Activated CD4-positive, alpha-beta T cell treated with anti-CD3 and anti-CD28 coated beads for 4 hours (primary cell): Measurements from ENCODE around the gene OR56B4.
"Not testable (repeated sequence)": the region's sequence is repeated elsewhere in the genome, so short reads cannot be mapped to it uniquely, and the experiment has no call there.

Source experiments
- DNase-seq, 2 donors: peaks; one replicate each; pipeline ENCODE4 v3.0.0-alpha.2; 2020

The OR56B4 gene

GRCh38 chr11:6107384-6107783 is at the start of gene OR56B4:
Gene OR56B4 (plus strand): TSS chr11:6107684. CDS start chr11:6107779, 95 bp downstream.
- DNase-seq, result not testable (repeated sequence)

- no peak for DNase-seq
Measured at GRCh38 chr11:6061475-6061874, 46.0 kb upstream of the OR56B4 start.

GRCh38 chr11:6062691-6063358 is 44.7 kb upstream of the OR56B4 start:
- DNase-seq, result no peak

GRCh38 chr11:6067502-6067901 is 40.0 kb upstream of the OR56B4 start:
- no peak for DNase-seq

- DNase-seq, result not testable (repeated sequence)
Measured at GRCh38 chr11:6076443-6076842, 31.0 kb upstream of the OR56B4 start.

- DNase-seq, result no peak
Measured at GRCh38 chr11:6077723-6078122, 29.8 kb upstream of the OR56B4 start.

GRCh38 chr11:6079463-6079862 is 28.0 kb upstream of the OR56B4 start:
- DNase-seq, result no peak

- no peak for DNase-seq
Measured at GRCh38 chr11:6083129-6083528, 24.4 kb upstream of the OR56B4 start.

- DNase-seq, result no peak
Measured at GRCh38 chr11:6084587-6084986, 22.9 kb upstream of the OR56B4 start.

GRCh38 chr11:6094186-6094585 is 13.3 kb upstream of the OR56B4 start:
- no peak for DNase-seq

GRCh38 chr11:6095798-6096197 is 11.7 kb upstream of the OR56B4 start:
- DNase-seq, result no peak

GRCh38 chr11:6096417-6096816 is 11.1 kb upstream of the OR56B4 start:
- no peak for DNase-seq

GRCh38 chr11:6099577-6099976 is 7.9 kb upstream of the OR56B4 start:
- no peak for DNase-seq

- no peak for DNase-seq
Measured at GRCh38 chr11:6110011-6110410, 2.5 kb downstream of the OR56B4 start.

- DNase-seq, result no peak
Measured at GRCh38 chr11:6111673-6112072, 4.2 kb downstream of the OR56B4 start.

GRCh38 chr11:6116638-6117037 is 9.2 kb downstream of the OR56B4 start:
- no peak for DNase-seq

GRCh38 chr11:6124245-6124644 is 16.8 kb downstream of the OR56B4 start:
- no peak for DNase-seq

- DNase-seq, result no peak
Measured at GRCh38 chr11:6127881-6128280, 20.4 kb downstream of the OR56B4 start.

- DNase-seq, result no peak
Measured at GRCh38 chr11:6129011-6129410, 21.5 kb downstream of the OR56B4 start.

GRCh38 chr11:6129635-6130034 is 22.2 kb downstream of the OR56B4 start:
- no peak for DNase-seq

- no peak for DNase-seq
Measured at GRCh38 chr11:6132431-6132830, 24.9 kb downstream of the OR56B4 start.

- DNase-seq, result not testable (repeated sequence)
Measured at GRCh38 chr11:6135936-6136335, 28.5 kb downstream of the OR56B4 start.

- DNase-seq, result no peak
Measured at GRCh38 chr11:6142936-6143335, 35.5 kb downstream of the OR56B4 start.

- DNase-seq, result not testable (repeated sequence)
Measured at GRCh38 chr11:6143737-6144136, 36.3 kb downstream of the OR56B4 start.

- DNase-seq, result no peak
Measured at GRCh38 chr11:6151117-6151516, 43.6 kb downstream of the OR56B4 start.
